Activated CD8-positive, alpha-beta memory T cell treated with anti-CD3 and anti-CD28 coated beads, Interleukin-2, amount 50 U/mL, for 48 hours (primary cell): ENCODE results near the gene RSL1D1.
A peak's percentile ranks its signal among the peaks of the same experiment; 100 is the strongest.
"Not testable (repeated sequence)": the region's sequence is repeated elsewhere in the genome, so short reads cannot be mapped to it uniquely, and the experiment has no call there.

Experiments used
- DNase-seq: peaks from one replicate; pipeline ENCODE4 v3.0.0-alpha.2; 2020

The RSL1D1 gene

DNA sequence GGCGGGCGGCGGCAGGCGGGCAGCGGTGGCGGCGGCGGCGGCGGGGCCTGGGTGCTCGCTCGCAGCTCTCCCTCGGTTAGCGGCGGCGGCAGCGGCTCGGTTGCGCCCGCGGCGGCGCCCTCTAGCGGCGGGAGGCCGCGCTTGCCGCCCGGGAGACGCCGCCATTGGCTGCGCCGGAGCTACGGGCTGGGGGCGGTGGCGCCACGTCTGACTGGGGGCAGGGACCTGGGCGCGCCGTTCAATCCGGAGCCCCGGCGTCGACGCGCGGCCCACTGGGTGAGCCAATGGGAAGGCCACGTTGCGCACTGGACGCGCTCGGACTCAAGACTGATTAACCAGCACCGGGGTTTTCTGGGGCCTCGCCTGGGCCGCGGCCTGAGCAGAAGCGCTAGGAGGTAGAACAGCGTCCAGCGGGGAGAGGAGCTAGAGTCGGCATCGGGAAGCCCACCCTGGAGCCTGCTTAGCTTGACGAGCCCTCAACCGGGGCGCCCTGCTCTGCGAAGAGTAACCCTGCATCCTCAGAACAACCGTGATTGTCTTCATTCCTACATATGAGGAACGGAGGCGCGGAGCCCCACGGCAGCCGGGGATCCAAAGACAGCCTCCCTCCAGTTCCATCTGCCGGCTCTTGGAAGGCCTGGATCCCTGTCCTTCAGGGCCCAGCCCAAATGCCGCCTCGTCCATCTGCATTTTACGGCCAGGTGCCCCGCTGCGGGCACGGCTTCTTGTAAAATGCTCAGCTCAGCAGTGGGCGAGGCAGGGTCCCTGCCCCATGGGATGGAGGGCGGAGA, 54.0 kb downstream of the RSL1D1 start, which contains the start of gene ZC3H7A:
Gene ZC3H7A (minus strand): TSS at position 93 of the 791 bp plus-strand sequence. CDS start 14,904 bp downstream, outside the sequence.
- DNase-seq = peak; percentile 95

GRCh38 chr16:11796227-11797165, 54.8 kb downstream of the RSL1D1 start:
- DNase-seq = peak; percentile 66

DNA sequence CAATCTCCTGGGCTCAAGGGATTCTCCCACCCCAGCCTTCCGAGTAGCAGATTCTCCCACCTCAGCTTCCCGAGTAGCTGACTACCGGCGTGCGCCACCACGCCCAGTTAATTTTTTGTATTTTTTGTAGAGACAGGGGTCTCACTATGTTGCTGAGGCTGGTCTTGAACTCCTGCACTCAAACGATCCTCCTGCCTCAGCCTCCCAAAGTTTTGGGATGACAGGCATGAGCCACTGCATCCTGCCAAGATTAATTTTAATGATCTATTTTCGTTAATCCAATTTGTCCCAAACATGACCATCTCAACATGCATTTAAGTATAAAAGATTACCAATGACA, 55.5 kb downstream of the RSL1D1 start:
- DNase-seq = no peak

- DNase-seq = no peak
Measured at GRCh38 chr16:11794996-11795886, 56.1 kb downstream of the RSL1D1 start.

- DNase-seq = no peak
Measured at GRCh38 chr16:11794447-11794846, 56.9 kb downstream of the RSL1D1 start.

DNA sequence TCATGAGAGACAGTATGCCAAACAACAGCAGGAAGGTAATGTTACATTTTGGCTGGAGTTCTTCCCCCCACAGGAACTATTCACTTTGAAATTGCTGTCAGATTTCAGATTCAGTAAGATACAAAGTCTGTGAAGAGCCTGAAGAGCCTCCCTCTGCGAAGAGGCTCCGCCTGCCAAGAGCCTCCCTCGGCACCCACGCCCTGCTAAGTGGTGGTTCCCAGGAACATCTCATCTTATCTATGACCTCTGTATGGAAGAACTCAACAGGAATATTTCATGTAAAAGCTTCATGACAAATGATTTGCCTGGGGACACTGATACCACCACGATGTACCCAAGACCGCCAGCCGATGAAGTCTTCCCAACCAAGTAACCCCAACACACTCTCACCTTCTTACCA, 57.5 kb downstream of the RSL1D1 start:
- DNase-seq = no peak

DNA sequence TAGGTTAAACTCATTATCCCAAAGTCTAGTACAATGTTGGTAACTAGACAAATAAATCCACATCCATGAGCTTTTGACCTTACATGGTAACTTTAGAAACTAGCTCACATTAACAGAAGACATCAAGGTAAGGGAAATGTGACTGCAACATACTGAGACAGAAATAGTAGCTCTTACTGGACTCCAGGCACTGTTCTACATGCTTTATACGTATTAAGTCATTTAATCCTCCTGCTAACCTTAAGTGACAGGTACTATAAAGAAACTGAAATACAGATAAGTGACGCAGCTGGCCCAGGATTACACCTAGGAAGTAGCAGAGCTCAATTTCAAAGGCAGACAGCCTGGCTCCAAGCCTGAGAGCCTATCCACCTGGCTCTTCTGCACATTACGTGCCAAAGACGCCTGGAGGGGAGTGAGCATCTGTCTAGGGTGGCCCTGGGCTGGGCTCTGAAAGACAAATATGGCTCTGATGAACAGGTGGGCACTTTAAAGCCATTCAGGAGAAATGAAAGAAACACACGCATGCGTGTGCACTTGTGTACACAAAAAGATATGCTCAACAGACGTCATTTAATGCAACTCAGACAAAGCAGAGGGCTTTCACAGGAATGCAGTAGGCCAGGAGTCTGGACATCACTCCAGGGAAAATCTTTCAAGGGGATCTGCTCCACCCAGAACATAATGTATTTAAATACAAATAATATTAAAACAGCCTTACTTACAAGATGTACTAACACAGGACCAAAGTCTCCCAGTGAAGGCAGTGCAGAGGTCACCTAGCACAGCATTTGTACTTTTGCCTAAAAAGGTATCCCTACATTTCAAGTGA, 58.7 kb downstream of the RSL1D1 start:
- no peak for DNase-seq

GRCh38 chr16:11791144-11791828, 60.1 kb downstream of the RSL1D1 start:
- DNase-seq = no peak

DNA sequence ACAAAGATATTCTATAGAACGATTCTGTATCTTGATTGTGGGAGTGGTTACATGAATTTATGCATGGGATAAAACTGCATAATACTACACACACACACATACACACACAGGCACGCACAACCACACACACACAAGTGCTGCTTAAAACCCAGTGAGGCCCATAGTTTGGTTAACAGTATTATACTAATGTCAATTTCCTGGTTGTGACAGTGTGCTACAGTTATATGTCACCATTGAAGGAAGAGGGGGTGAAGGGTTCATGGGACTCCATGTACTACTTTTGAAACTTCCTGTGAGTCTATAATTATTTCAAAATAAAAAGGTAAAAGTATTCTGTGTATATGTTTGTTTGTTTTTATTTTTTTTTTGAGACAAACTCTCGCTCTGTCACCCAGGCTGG, 62.4 kb downstream of the RSL1D1 start:
- no peak for DNase-seq

- not testable (repeated sequence) for DNase-seq
Measured at GRCh38 chr16:11784980-11785599, 66.3 kb downstream of the RSL1D1 start.

GRCh38 chr16:11784381-11784780, 67.0 kb downstream of the RSL1D1 start:
- not testable (repeated sequence) for DNase-seq

DNA sequence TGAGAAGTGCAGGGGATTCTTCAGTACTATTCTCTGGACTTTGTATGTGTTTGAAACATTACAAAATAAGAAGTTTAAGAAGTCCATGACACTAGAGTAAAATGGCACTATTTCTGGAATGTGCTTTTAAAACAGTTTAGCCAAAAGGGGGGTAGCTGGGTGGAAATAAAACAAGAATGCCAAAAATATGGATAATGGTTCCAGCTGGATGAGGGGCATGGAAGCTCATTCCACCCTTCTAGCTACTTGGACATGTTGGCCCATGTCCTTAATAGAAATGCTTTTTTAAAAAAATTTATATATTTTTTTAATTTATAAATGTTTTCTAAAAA, 67.3 kb downstream of the RSL1D1 start:
- DNase-seq = no peak
